ENCODE measurements around the gene BCL2L13.
A peak's percentile ranks its signal among the peaks of the same experiment; 100 is the strongest.
"Not testable (repeated sequence)": the region's sequence is repeated elsewhere in the genome, so short reads cannot be mapped to it uniquely, and the experiment has no call there.

Gene BCL2L13

GRCh38 chr22:17697196-17697595 lies 58.6 kb downstream of the BCL2L13 start:
- not testable (repeated sequence) for DNase-seq

GRCh38 chr22:17698276-17698675 lies 59.7 kb downstream of the BCL2L13 start:
- DNase-seq, result not testable (repeated sequence)

- DNase-seq, result no peak
Measured at GRCh38 chr22:17698948-17699347, 60.4 kb downstream of the BCL2L13 start.

GRCh38 chr22:17699696-17700340 lies 61.3 kb downstream of the BCL2L13 start:
- DNase-seq, result no peak

- DNase-seq, result no peak
Measured at GRCh38 chr22:17700778-17701177, 62.2 kb downstream of the BCL2L13 start.

GRCh38 chr22:17703811-17704210 lies 65.3 kb downstream of the BCL2L13 start:
- DNase-seq, result no peak

GRCh38 chr22:17705546-17705945 lies 67.0 kb downstream of the BCL2L13 start:
- DNase-seq, result no peak

- DNase-seq, result peak; percentile 7 to 51
Measured at GRCh38 chr22:17705951-17706900, 67.7 kb downstream of the BCL2L13 start.

- no peak for DNase-seq
Measured at GRCh38 chr22:17706947-17707346, 68.4 kb downstream of the BCL2L13 start.

- DNase-seq, result no peak
Measured at GRCh38 chr22:17707526-17707925, 69.0 kb downstream of the BCL2L13 start.

- DNase-seq, result no peak
Measured at GRCh38 chr22:17710023-17710422, 71.5 kb downstream of the BCL2L13 start.

- DNase-seq, result no peak
Measured at GRCh38 chr22:17712441-17712840, 73.9 kb downstream of the BCL2L13 start.

GRCh38 chr22:17716529-17716928 lies 78.0 kb downstream of the BCL2L13 start:
- no peak for DNase-seq

GRCh38 chr22:17717708-17718107 lies 79.2 kb downstream of the BCL2L13 start:
- DNase-seq, result no peak

- DNase-seq, result no peak
Measured at GRCh38 chr22:17719911-17720310, 81.4 kb downstream of the BCL2L13 start.

GRCh38 chr22:17724241-17724640 lies 85.7 kb downstream of the BCL2L13 start:
- no peak for DNase-seq

- no peak for DNase-seq
Measured at GRCh38 chr22:17724678-17725499, 86.3 kb downstream of the BCL2L13 start.

GRCh38 chr22:17725500-17725796 lies 86.9 kb downstream of the BCL2L13 start:
- DNase-seq, result no peak

GRCh38 chr22:17726006-17726927 lies 87.7 kb downstream of the BCL2L13 start:
- no peak for DNase-seq

- DNase-seq, result no peak
Measured at GRCh38 chr22:17726928-17727897, 88.7 kb downstream of the BCL2L13 start.

GRCh38 chr22:17728786-17729185 lies 90.2 kb downstream of the BCL2L13 start:
- DNase-seq, result no peak
